ENCODE results near the gene ATL1. TPM values are rescaled to one million over a fixed set of nuclear protein-coding genes. Genes with fewer than 3 reads are reported as not detected.

The ATL1 gene
- total RNA-seq, 2 donors from 2014 or later, result 1.6 to 5.2 TPM

DNA sequence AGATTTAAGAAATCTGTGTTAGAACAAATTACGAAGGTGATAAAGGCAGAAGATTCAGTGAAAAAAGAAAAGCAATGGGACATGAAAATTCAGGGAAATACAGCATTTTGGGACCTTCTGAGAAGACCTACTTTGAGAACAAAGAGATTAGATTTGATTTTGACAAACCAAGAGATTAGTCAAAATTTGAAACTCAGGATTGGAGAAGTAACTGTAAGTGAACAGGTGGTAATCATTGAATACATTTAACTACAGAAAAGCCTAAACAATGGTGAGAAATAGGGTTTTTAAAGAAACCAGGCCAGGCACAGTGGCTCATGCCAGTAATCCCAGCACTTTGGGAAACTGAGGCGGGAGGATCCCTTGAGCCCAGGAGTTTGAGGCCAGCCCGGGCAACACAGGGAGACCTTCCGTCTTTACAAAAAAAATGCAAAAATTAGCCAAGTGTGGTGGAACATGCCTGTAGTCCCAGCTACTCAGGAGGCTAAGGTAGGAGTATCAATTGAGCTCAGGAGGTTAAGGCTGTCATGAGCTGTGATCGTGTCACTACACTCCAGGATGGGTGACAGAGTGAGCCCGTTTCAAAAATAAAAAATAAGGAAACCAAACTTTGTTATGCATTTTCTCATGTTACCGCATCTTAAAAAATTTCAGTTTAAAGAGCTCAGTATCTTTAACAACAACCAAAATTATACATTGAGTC is 117.0 kb downstream of the ATL1 start:
- Mint-ChIP-seq H3K4me1 (peaks cover 6% of the 10 kb centered on the region), H3K27me3 (no peaks in the 10 kb centered on the region), H3K4me3 (no peak overlapping the region), H3K27ac (peak overlapping the region; percentile 56), H3K36me3 (ENCODE audit: low read depth) (peaks cover 2% of the 10 kb centered on the region)
- ATAC-seq (no peak), DNase-seq (no peak)
- no peaks in the 10 kb centered on the region for H3K9me3 ChIP-seq (ENCODE audit: control insufficient read depth, low read length, poor library complexity, severe bottlenecking)

DNA sequence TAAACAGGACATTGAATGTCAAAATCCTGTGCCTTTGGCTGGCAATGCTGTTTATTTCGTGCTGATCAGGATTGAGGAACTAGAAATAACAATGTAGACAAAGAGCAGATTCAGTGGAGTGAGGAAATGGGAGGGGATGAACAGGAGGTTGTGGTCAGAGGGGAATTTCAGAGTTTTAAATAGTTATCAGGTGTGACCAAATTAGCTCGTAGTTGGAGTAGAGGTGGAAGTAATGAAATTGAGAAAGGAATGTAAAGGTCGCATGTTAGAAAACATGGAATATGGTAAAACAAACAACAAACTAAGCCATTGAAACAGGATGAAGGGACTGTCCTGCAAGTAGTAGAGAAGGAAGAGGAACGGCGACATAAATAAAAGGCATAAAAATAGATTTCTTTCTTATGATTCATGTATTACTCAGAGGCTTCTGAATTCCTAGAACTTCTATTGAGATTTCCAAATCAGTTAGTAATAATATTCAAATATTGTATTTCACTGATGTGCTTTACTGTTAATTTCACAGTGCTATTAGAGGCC is 117.7 kb downstream of the ATL1 start:
- peaks cover 2% of the 10 kb centered on the region for H3K36me3 Mint-ChIP-seq (ENCODE audit: low read depth)
- DNase-seq, result no peak
- no peak overlapping the region for H3K4me3 Mint-ChIP-seq
- ATAC-seq, result peak; percentile 61
- no peaks in the 10 kb centered on the region for H3K9me3 ChIP-seq (ENCODE audit: control insufficient read depth, low read length, poor library complexity, severe bottlenecking)
- H3K27ac Mint-ChIP-seq, result peak overlapping the region; percentile 56
- peaks cover 6% of the 10 kb centered on the region for H3K4me1 Mint-ChIP-seq
- H3K27me3 Mint-ChIP-seq, result no peaks in the 10 kb centered on the region

DNA sequence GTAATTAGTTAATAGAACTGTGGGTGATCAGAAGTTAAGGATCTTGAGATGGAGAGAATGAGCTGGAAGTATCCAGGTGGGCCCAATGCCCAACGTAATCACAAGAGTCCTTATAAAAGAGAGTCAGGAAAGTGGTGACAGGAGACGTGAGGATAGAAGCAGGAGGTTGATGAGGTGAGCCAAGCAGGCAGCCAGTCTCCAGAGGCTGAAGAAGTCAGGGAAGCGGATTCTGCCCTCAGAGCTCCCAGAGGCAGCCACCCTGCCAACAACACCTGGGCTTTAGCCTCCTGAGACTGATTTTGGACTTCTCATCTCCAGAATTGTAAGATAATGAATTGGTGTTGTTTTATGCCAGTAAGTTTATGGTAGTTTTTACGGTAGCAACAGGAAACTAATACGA is 118.2 kb downstream of the ATL1 start:
- Mint-ChIP-seq H3K27ac (peak overlapping the region; percentile 56), H3K4me3 (no peak overlapping the region), H3K36me3 (ENCODE audit: low read depth) (peaks cover 2% of the 10 kb centered on the region), H3K4me1 (peaks cover 6% of the 10 kb centered on the region), H3K27me3 (no peaks in the 10 kb centered on the region)
- DNase-seq (no peak), ATAC-seq (no peak)
- H3K9me3 ChIP-seq (ENCODE audit: control insufficient read depth, low read length, poor library complexity, severe bottlenecking), result no peaks in the 10 kb centered on the region

DNA sequence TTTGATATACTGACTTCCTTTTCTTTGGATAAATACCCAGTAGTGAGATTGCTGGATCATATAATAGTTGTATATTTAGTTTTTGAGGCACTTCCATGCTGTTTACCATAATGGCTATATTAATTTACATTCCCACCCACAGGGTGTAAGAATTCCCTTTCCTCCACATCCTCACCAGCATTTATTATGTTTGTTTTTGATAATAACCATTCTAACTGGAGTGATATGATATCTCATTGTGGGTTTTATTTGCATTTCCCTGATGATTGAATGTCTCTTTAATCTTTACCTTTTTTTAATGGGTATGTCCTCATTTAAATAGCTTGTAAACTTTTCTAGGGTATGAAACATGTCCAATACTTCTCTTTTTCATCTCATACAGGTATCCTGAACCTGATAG is 119.7 kb downstream of the ATL1 start:
- Mint-ChIP-seq H3K27ac (no peak overlapping the region), H3K27me3 (no peaks in the 10 kb centered on the region), H3K36me3 (ENCODE audit: low read depth) (peaks cover 2% of the 10 kb centered on the region), H3K4me1 (peaks cover 6% of the 10 kb centered on the region), H3K4me3 (no peak overlapping the region)
- no peaks in the 10 kb centered on the region for H3K9me3 ChIP-seq (ENCODE audit: control insufficient read depth, low read length, poor library complexity, severe bottlenecking)
- ATAC-seq, result no peak
- DNase-seq, result no peak

Other genes starting within 250 kb of the ATL1 start
- gene L2HGDH, start 247.9 kb upstream of the ATL1 start, total RNA-seq, result 1 to 10 TPM; 1.8 to 4.1 TPM
- 10 to 100 TPM; 12.0 to 16.1 TPM for gene DMAC2L, start 247.8 kb upstream of the ATL1 start, total RNA-seq
- gene CDKL1, start 163.3 kb upstream of the ATL1 start, total RNA-seq, result 1 to 10 TPM; 5.1 to 10.0 TPM
- gene MAP4K5, start 27.6 kb upstream of the ATL1 start, total RNA-seq, result 10 to 100 TPM; 36.3 to 39.9 TPM
- gene SAV1, start 108.2 kb downstream of the ATL1 start, total RNA-seq, result 10 to 100 TPM in 1 of 2 donors, 1 to 10 TPM in 1; 8.1 to 18.5 TPM